WERI-Rb-1 (cell line): ENCODE data around the gene RORC.

Experiments
- DNase-seq: peaks from one replicate; pipeline ENCODE4 v3.0.0-alpha.2; 2020
- H3K27ac ChIP-seq: fragments of 250-450 bp; sonication (Bioruptor Pico); 2 replicates; pipeline ENCODE4 v1.5.1; 2020; ENCODE audit warnings: mild to moderate bottlenecking, moderate library complexity
- H3K27me3 ChIP-seq: fragments of 250-450 bp; sonication (Bioruptor Pico); 2 replicates; pipeline ENCODE4 v1.5.1; 2021; ENCODE audit warnings: mild to moderate bottlenecking, low read depth, moderate library complexity; ENCODE audit not compliant: insufficient read depth, severe bottlenecking
- H3K36me3 ChIP-seq: fragments of 250-450 bp; sonication (Bioruptor Pico); 2 replicates; pipeline ENCODE4 v1.5.1; 2020; ENCODE audit warnings: mild to moderate bottlenecking, moderate library complexity
- H3K4me3 ChIP-seq: 2 replicates; pipeline ENCODE4 v1.5.1; 2011; ENCODE audit warnings: low read depth, mild to moderate bottlenecking, control low read depth, low read length
- H3K9me3 ChIP-seq: fragments of 250-450 bp; sonication (Bioruptor Pico); 2 replicates; pipeline ENCODE4 v1.5.1; 2021; ENCODE audit warnings: mild to moderate bottlenecking, moderate library complexity; ENCODE audit not compliant: severe bottlenecking
- CTCF ChIP-seq: IDR thresholded peaks from 2 replicates; pipeline ENCODE4 v1.5.1; 2011; ENCODE audit warnings: low read depth, mild to moderate bottlenecking, control low read depth, inconsistent platforms, low read length

Gene RORC

GRCh38 chr1:151833172-151833900 lies 1.7 kb upstream of the RORC start:
- Histone ChIP-seq H3K27me3 (no peaks in the 10 kb centered on the region), H3K27ac (no peak overlapping the region), H3K36me3 (no peaks in the 10 kb centered on the region), H3K9me3 (no peaks in the 10 kb centered on the region), H3K4me3 (no peak overlapping the region)
- DNase-seq, result no peak
- TF ChIP-seq CTCF, result no peak

DNA sequence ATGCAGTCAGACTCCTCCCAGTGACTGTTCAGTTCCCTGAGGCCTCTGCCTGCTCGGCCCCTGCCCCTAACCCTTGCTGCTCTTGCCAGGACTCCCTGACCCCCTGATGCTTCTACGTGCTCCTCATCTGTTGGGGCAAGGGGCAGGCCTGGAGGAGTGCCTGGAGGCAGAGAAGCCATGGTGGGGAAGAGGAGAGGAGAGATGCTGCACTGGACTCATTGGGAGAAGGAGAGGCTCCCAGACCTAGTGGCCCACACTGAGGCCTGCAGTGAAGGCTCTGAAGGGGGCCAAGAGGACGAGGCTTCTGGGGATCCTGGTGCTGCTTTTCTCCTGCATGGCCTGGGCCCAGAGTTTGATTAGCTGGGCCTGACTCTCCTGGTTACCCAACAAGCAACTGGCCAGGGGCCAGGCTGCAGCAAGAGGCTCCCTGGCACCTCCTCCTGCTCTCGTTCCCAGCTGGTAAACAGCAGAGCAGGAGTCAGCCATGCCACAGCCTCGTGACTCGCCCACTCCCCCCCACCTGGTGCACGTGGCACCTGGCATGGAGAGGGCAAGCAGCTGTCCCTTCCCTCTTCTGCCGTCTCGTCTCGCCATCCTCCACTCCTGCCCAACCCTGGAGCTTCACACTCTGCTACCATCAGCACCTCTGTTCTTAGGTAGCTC lies 847 bp upstream of the RORC start:
- no peak for TF ChIP-seq CTCF
- no peaks in the 10 kb centered on the region for H3K27me3 ChIP-seq
- no peaks in the 10 kb centered on the region for H3K36me3 ChIP-seq
- no peaks in the 10 kb centered on the region for H3K9me3 ChIP-seq
- H3K27ac ChIP-seq, result no peak overlapping the region
- no peak overlapping the region for H3K4me3 ChIP-seq
- DNase-seq, result no peak

DNA sequence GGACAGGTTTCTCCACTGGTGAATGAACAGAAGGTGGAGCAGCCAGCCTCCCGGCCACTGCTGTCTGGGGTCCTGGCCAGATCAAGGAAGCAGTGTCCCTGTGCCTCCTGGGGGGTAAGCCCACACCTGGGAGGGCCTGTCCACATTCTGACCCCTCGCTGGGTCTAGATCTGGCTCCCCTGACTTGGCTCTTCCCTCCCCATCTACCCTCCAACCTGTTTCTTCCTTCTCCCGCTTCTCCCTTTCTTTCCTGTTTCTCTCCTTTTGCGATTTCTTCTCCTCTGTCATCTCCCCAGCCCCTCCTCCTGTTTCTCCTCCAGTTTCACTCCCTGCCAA lies 378 bp downstream of the RORC start:
- no peak for DNase-seq
- Histone ChIP-seq H3K27ac (no peak overlapping the region), H3K4me3 (no peak overlapping the region), H3K9me3 (no peaks in the 10 kb centered on the region), H3K36me3 (no peaks in the 10 kb centered on the region), H3K27me3 (no peaks in the 10 kb centered on the region)
- no peak for TF ChIP-seq CTCF

GRCh38 chr1:151830055-151830454 lies 1.5 kb downstream of the RORC start:
- TF ChIP-seq CTCF, result no peak
- Histone ChIP-seq H3K27me3 (no peaks in the 10 kb centered on the region), H3K9me3 (no peaks in the 10 kb centered on the region), H3K27ac (peak overlapping the region; percentile 1; the same call in 1 of the 2 replicates), H3K4me3 (no peak overlapping the region), H3K36me3 (no peaks in the 10 kb centered on the region)
- no peak for DNase-seq

DNA sequence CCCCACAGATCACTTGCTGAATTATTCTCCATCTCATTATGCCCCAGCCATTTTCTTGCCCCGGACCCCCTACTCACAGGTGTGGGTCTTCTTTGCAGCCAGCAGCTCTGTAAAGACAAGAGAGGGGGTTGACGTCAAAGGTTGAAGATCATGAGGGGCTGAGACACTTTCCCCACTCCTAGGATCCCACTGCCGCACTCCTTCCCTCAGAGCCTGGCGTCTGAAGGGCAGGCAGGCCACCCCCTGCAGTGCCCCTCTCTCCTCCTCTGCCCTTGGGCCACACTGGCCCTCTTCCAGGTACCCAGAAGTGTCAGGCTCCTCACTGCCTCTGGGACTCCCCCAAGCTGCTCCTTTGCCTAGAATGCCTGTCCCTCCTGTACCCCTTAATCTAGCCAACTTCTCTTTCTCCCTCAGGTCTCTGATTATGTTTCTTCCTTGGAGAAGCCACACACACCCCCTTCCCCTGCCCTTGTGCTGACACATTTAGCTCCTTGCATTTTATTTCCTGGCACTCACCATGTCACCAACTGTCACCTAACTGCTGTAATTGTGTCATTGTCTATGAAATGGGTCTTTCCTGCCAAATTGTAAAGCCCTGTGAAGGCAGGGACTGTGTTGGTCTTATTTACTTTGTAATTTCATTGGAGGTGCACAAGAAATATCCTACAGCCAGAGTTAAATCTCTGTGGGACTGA lies 2.1 kb downstream of the RORC start:
- no peak overlapping the region for H3K27ac ChIP-seq

More for the DNA sequence above, 2.1 kb downstream of the RORC start:
- H3K4me3 ChIP-seq, result no peak overlapping the region
- no peak for TF ChIP-seq CTCF
- no peaks in the 10 kb centered on the region for H3K9me3 ChIP-seq
- no peaks in the 10 kb centered on the region for H3K27me3 ChIP-seq
- H3K36me3 ChIP-seq, result no peaks in the 10 kb centered on the region
- DNase-seq, result no peak
